ENCODE results near the gene OLFML3.

DNA sequence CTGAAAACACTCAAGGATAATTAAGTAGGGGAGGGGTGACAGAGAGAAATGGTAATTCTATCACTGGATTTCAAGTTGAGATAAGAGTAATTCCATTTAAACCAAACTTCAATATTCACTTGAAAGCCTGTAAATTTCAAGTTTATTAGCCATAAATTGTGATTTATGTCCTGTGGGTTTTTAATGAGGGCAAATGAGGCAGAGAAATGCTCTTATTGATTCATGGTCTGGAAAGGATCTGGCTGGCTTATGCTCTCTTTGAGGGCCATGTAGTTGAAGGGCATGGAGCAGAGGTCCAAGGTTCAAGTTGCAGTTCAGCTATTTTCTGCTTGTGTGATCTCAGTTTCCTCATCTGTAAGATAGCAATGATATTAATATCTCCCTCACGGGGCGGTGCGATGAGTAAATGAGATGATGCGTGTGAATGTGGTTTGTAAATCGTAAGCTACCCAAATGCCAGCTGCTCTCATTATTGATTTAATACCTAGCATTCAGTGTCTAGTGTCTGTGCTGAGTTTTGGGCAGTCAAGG, 12.3 kb downstream of the OLFML3 start:
- TF ChIP-seq CTCF (IDR thresholded peaks at IDR 0.05) (no peak), POLR2A (IDR thresholded peaks at IDR 0.05) (no peak)

Data from right lobe of liver (tissue), 4 donors.